NB4 (cell line): ENCODE data around the gene HEXIM1.

ENCODE experiments used
- DNase-seq: peaks from one replicate; pipeline ENCODE4 v3.0.0; 2010; ENCODE audit warnings: low read depth
- H3K4me3 ChIP-seq: one replicate; pipeline ENCODE4 v1.5.1; 2011; ENCODE audit warnings: mild to moderate bottlenecking, low read depth, low read length, moderate library complexity
- MYC ChIP-seq: IDR thresholded peaks from 2 replicates; pipeline ENCODE4 v1.6.1; 2011; ENCODE audit warnings: low read depth, low read length
- POLR2A ChIP-seq: IDR thresholded peaks from 2 replicates; pipeline ENCODE4 v1.6.1; 2011; ENCODE audit warnings: mild to moderate bottlenecking; ENCODE audit not compliant: insufficient read length; ENCODE audit errors: extremely low read depth
- TF ChIP-seq, protein P1 (sequence below): IDR thresholded peaks from 2 replicates; pipeline ENCODE4 v1.6.1; 2011; ENCODE audit warnings: low read depth, low read length
- TF ChIP-seq, protein P2 (sequence below): IDR thresholded peaks from one replicate; pipeline ENCODE4 v1.5.1; 2012; ENCODE audit warnings: low read depth, low read length

HEXIM1 gene

DNA sequence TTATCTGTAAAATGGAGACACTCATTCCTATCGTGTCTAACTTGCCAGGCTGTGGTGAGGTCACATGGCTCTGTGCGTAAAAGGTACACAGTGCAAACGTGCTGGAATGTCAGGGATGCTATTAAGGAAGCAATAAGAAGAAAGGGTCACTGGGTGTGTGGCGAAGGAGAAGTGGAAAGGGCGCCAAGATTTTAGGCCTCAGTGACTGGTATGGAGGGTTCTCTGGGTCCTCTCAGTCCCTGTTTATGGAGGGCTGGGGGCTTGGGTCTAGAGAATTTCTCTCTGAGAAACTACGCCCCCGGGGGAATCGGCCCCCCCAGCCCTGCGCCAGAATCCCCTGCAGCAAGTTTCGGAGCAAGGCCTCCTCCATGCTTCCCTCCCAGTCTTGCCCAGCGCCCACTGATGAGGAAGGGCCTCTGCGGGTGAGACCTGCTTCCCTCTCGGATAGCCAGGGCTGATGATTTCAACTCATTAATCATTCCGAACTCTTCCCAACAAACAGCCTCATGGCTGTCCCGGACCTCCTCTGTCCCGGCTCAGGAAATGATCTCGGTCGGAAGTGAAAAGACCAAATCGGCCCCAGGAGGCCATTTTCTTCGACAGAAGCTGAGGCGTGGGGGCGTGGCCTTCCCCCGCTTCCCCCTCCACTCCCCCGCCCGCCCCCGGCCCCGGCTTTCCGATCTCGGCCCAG, 1.2 kb upstream of the HEXIM1 start:
- peak; percentile 87 for DNase-seq
- TF ChIP-seq, protein P1, sequence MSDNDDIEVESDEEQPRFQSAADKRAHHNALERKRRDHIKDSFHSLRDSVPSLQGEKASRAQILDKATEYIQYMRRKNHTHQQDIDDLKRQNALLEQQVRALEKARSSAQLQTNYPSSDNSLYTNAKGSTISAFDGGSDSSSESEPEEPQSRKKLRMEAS: no peak
- TF ChIP-seq POLR2A (peak; percentile 25), MYC (peak; percentile 44; the same call in 1 of the 2 replicates)
- H3K4me3 ChIP-seq: peak overlapping the region; percentile 62

DNA sequence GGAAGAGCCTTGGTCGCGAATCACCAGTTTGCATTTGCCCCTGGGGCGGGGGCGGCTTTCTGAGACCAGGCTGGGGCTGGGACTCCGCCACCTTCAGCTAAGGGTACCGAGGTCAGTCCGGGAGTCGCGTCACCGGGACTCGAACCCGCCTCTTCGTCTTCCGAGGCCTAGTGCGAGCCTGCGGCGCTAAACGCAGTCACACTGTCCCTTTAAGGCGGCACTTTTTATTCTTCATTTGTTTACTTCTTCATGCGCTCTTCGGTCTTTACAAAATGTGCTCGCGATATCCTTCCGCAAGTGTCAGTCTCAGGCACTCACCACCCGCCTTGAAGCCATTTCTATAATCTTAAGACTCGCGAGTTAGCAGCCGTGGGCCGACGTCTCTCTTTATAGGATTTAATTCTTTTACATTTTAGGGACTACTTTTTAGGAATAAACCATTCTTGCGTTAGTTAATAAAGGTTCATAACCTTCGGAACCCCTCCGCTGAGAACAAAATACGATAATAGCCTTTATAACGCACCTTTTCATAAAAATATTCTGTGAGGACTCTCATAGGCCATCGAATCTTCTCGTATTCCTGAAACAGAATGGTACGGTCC, 593 bp upstream of the HEXIM1 start:
- peak overlapping the region; percentile 62 for H3K4me3 ChIP-seq
- TF ChIP-seq MYC (peak; percentile 87), POLR2A (no peak)
- TF ChIP-seq, protein P1: peak; percentile 81
- TF ChIP-seq, protein P2, sequence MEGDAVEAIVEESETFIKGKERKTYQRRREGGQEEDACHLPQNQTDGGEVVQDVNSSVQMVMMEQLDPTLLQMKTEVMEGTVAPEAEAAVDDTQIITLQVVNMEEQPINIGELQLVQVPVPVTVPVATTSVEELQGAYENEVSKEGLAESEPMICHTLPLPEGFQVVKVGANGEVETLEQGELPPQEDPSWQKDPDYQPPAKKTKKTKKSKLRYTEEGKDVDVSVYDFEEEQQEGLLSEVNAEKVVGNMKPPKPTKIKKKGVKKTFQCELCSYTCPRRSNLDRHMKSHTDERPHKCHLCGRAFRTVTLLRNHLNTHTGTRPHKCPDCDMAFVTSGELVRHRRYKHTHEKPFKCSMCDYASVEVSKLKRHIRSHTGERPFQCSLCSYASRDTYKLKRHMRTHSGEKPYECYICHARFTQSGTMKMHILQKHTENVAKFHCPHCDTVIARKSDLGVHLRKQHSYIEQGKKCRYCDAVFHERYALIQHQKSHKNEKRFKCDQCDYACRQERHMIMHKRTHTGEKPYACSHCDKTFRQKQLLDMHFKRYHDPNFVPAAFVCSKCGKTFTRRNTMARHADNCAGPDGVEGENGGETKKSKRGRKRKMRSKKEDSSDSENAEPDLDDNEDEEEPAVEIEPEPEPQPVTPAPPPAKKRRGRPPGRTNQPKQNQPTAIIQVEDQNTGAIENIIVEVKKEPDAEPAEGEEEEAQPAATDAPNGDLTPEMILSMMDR: no peak
- peak; percentile 94 for DNase-seq

DNA sequence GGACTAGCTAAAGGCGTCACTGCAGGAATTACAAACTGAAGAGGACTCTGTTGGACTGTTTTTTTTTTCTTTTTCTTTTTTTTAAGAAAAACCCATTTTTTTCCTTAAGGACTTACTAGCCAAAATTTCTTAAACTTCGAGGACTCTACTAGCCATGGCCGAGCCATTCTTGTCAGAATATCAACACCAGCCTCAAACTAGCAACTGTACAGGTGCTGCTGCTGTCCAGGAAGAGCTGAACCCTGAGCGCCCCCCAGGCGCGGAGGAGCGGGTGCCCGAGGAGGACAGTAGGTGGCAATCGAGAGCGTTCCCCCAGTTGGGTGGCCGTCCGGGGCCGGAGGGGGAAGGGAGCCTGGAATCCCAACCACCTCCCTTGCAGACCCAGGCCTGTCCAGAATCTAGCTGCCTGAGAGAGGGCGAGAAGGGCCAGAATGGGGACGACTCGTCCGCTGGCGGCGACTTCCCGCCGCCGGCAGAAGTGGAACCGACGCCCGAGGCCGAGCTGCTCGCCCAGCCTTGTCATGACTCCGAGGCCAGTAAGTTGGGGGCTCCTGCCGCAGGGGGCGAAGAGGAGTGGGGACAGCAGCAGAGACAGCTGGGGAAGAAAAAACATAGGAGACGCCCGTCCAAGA, 878 bp downstream of the HEXIM1 start:
- H3K4me3 ChIP-seq: peak overlapping the region; percentile 86
- DNase-seq: peak; percentile 92
- TF ChIP-seq POLR2A (no peak), MYC (0 out of 2 replicates have a peak, but pooled peaks have one; percentile 19)
- TF ChIP-seq, protein P2: peak; percentile 82
- TF ChIP-seq, protein P1: 0 out of 2 replicates have a peak, but pooled peaks have one; percentile 16

DNA sequence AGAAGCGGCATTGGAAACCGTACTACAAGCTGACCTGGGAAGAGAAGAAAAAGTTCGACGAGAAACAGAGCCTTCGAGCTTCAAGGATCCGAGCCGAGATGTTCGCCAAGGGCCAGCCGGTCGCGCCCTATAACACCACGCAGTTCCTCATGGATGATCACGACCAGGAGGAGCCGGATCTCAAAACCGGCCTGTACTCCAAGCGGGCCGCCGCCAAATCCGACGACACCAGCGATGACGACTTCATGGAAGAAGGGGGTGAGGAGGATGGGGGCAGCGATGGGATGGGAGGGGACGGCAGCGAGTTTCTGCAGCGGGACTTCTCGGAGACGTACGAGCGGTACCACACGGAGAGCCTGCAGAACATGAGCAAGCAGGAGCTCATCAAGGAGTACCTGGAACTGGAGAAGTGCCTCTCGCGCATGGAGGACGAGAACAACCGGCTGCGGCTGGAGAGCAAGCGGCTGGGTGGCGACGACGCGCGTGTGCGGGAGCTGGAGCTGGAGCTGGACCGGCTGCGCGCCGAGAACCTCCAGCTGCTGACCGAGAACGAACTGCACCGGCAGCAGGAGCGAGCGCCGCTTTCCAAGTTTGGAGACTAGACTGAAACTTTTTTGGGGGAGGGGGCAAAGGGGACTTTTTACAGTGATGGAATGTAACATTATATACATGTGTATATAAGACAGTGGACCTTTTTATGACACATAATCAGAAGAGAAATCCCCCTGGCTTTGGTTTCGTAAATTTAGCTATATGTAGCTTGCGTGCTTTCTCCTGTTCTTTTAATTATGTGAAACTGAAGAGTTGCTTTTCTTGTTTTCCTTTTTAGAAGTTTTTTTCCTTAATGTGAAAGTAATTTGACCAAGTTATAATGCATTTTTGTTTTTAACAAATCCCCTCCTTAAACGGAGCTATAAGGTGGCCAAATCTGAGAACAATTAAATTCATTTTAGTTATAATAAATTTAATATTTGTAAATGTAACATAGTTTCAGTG, 1.7 kb downstream of the HEXIM1 start:
- H3K4me3 ChIP-seq: peak overlapping the region; percentile 86
- peak; percentile 67 for DNase-seq
- TF ChIP-seq, protein P1: no peak
- TF ChIP-seq, protein P2: no peak
- TF ChIP-seq POLR2A: no peak
- TF ChIP-seq MYC: no peak

DNA sequence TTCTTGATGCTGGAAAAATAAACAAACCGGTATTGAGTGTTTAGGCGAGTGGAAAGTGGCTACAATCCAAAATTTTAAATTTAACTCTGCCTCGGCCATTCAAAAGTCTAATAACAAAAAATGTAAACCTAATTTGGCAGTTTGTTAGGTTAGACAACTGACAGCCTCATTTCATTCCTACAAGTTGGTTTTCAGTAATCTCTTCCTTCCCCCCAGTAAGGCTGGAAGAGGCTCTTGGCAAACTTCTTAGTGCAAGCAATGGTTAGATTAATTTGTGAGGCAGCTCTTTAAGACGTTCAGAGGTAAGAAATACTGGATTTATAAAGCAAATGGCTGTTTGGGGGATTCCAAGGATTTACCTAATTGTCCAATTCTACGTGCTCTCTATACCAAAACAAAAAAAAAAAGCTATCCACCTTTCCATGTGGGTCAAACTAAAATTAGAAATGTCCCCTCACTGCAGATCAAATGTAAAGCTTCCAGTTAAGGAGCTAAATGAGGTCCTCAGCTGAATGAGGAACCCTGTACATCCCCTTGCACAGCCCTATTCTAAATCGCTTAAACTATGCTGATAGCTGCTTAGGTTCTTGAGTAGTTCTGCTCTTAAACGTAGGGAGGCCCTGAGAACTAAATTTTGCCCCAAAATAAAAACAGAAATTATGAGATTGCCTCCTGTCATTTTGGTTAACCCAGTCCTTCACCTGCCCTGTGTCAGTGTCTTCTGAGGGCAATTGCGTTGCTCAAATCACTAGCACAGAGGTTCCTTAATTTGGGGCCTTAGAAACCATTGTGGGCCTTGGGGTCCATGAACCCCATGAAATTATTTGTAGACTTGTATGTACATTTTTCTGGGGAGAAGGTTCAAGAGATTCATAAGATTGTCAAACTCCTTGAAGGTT, 2.9 kb downstream of the HEXIM1 start:
- DNase-seq: peak; percentile 51
- peak overlapping the region; percentile 86 for H3K4me3 ChIP-seq
- TF ChIP-seq, protein P2: no peak
- TF ChIP-seq POLR2A: no peak
- TF ChIP-seq MYC: no peak
- TF ChIP-seq, protein P1: no peak
